HUES6 (cell line): ENCODE results near the gene AADACL4.

Experiments used
- H3K27ac ChIP-seq: 2 replicates; pipeline ENCODE4 v1.7.0; 2013; ENCODE audit warnings: low read depth, mild to moderate bottlenecking, low read length, inconsistent platforms
- H3K27me3 ChIP-seq: 2 replicates; pipeline ENCODE4 v1.6.1; 2013; ENCODE audit warnings: low read length; ENCODE audit not compliant: control insufficient read depth, insufficient read depth
- H3K36me3 ChIP-seq: 2 replicates; pipeline ENCODE4 v1.6.1; 2013; ENCODE audit warnings: low read length; ENCODE audit not compliant: control insufficient read depth, insufficient read depth
- H3K4me1 ChIP-seq: 2 replicates; pipeline ENCODE4 v1.6.1; 2013; ENCODE audit warnings: low read length; ENCODE audit not compliant: control insufficient read depth, insufficient read depth
- H3K4me3 ChIP-seq: 2 replicates; pipeline ENCODE4 v1.5.1; 2013; ENCODE audit warnings: low read depth, low read length
- H3K9ac ChIP-seq: one replicate; pipeline ENCODE4 v1.6.1; 2013; ENCODE audit warnings: mild to moderate bottlenecking, low read length
- H3K9me3 ChIP-seq: 2 replicates; pipeline ENCODE4 v1.6.1; 2013; ENCODE audit warnings: low read depth, low read length; ENCODE audit not compliant: control insufficient read depth, insufficient read depth

Gene AADACL4

DNA sequence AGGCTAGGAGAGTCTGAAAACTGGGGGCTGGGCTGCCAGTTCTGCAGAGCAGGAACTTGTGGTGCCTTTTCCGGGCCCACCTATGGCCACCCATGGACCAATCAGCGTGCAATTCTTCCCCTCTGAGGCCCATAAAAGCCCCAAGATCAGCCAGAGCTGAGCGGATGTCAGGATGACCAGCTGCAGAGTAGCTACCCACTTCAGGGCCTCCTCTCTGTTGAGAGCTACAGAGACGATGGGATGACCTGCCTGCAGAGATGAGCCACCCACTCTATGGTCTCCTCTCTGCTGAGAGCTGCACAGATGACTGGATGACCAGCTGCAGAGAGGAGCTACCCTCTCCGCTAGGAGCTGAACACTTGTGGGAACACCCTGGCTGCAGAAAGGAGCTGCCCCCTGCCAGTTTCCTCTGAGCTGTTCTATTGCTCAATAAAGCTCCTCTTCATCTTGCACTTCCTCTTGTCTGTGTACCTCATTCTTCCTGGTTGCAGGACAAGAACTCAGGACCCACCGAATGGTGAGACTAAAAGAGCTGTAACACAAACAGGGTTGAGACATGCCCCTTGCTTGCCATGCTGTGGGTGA, 12.8 kb upstream of the AADACL4 start:
- no peak overlapping the region for H3K27ac ChIP-seq
- H3K36me3 ChIP-seq: no peaks in the 10 kb centered on the region
- peaks cover 16% of the 10 kb centered on the region for H3K4me1 ChIP-seq
- peaks cover 12% of the 10 kb centered on the region for H3K9me3 ChIP-seq
- H3K9ac ChIP-seq: no peak overlapping the region
- no peaks in the 10 kb centered on the region for H3K27me3 ChIP-seq
- no peak overlapping the region for H3K4me3 ChIP-seq

DNA sequence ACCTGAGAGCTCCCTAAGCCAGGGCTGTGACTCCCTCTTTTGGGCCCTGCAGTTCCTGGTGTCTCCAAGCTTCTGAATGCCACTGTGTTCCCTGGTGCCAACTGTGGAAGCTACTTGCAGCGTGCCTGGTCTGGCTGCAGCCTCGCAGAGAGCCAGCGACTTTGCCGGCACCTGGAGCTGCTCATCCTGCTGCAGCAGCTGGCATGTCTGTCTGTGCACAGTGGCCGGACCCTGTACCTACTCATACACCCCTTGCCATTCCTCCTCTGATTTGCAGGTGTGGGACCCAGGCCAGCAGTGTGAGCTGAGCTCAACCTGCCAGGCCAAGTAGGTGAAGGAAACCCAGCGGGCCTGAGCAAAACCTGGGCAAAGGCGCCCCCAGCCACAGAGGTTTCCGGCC, 12.3 kb upstream of the AADACL4 start:
- Histone ChIP-seq H3K27me3 (no peaks in the 10 kb centered on the region), H3K36me3 (no peaks in the 10 kb centered on the region), H3K9ac (no peak overlapping the region), H3K4me3 (no peak overlapping the region), H3K9me3 (peaks cover 12% of the 10 kb centered on the region), H3K27ac (no peak overlapping the region), H3K4me1 (peaks cover 22% of the 10 kb centered on the region)

DNA sequence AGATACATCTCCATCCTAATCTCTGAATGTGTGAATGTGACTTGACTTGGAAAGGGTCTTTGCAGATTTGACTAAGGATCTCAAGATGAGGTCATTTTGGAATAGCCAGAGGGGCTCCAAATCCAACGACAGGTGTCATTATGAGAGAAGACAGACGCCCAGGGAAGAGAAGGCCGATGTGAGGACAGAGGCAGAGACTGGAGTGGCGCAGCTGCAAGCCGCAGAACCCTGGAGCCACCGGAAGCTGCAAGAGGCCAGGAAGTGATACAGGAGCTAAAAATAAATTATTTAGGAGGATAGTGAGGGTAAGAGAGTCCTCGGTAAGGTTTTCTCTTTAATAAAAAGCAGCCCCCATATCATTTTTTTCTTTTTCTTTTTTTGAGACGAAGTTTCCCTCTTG, 9.7 kb upstream of the AADACL4 start:
- H3K27ac ChIP-seq: no peak overlapping the region
- no peak overlapping the region for H3K9ac ChIP-seq
- peaks cover 27% of the 10 kb centered on the region for H3K9me3 ChIP-seq
- no peak overlapping the region for H3K4me3 ChIP-seq
- H3K4me1 ChIP-seq: peaks cover 23% of the 10 kb centered on the region
- no peaks in the 10 kb centered on the region for H3K27me3 ChIP-seq
- H3K36me3 ChIP-seq: no peaks in the 10 kb centered on the region

DNA sequence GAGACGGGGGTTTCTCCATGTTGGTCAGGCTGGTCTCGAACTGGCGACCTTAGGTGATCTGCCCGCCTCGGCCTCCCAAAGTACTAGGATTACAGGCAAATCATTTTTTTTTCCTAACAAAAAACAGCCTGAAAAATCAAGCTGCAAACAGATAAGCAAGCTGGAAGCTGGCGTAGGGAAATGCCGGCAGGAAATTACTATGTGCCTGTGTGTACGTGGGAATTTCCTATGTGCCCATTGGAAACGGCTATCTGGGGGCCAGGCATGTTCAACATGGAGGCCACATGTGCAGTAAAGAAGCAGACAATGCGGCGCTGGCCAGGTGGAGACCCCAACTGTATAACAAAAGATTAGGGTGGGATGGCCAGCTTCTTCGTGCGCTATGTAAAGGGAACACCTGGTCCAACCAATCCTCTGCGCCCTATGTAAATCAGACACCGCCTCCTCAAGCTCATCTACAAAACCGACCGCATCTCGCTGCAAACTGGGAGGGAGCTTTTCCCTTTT, 9.1 kb upstream of the AADACL4 start:
- Histone ChIP-seq H3K27me3 (no peaks in the 10 kb centered on the region), H3K4me3 (no peak overlapping the region), H3K27ac (no peak overlapping the region), H3K9ac (no peak overlapping the region), H3K4me1 (peaks cover 20% of the 10 kb centered on the region), H3K36me3 (no peaks in the 10 kb centered on the region), H3K9me3 (peaks cover 33% of the 10 kb centered on the region)

DNA sequence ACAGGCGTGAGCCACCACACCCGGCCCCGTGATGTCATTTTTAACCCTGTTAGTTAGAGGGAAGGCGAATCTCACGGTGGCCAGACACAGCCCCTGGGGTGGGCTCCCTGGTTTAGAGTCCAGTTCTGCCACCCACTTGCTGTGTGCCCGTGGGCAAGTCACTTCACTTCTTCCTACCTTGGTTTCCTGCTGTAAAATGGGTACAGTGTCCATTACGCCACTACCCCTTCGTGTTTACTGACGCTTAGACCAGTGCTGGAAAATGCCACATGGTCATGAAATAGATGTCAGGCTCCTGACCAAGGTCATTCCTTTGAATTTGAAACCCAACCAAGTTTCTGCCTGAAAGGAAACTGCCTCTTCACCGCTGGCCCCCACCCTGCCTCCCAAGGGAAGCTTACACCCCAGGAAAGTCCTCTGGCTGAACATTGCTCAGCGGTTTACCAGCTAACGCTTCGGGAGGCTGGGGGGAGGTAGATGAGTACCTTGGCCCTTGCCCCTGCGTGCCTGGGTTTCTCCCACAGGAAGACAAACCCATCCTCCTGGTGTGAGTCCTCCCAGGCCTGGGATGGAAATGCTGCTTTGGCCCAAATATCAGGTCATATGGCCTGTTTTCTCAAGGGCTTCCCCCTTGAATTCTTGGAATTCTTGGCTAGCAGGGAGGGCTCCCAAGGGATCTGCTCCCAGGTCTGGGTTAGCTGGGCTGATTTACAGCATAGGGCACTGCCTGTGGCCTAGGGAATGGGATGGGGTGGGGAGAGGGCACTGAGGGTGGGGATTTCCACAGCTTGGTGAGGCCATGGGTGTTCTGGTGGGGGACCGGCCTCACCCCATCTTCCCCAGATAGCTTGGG, 7.6 kb upstream of the AADACL4 start:
- H3K36me3 ChIP-seq: no peaks in the 10 kb centered on the region
- H3K4me1 ChIP-seq: peaks cover 10% of the 10 kb centered on the region
- H3K9me3 ChIP-seq: peaks cover 46% of the 10 kb centered on the region
- no peak overlapping the region for H3K4me3 ChIP-seq
- no peaks in the 10 kb centered on the region for H3K27me3 ChIP-seq
- no peak overlapping the region for H3K27ac ChIP-seq
- H3K9ac ChIP-seq: no peak overlapping the region

DNA sequence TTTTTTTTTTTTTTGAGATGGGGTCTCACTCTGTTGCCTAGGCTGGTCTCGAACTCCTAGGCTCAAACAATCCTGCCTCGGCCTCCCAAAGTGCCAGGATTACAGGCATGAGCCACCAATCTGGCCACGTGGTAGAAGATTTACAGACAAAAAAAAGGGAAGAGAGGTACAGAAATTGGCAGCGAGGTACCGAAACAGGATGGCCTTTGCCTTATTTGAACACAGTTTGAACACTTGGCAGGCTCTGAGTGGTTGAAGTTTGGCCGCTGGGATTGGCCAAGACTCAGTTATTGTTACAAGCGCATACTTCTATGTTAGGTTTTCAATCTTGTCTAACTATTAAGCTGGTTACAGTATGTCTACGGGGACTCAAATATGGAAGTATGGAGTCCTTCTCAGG, 6.2 kb upstream of the AADACL4 start:
- peaks cover 10% of the 10 kb centered on the region for H3K4me1 ChIP-seq
- H3K36me3 ChIP-seq: no peaks in the 10 kb centered on the region
- no peaks in the 10 kb centered on the region for H3K27me3 ChIP-seq
- peaks cover 51% of the 10 kb centered on the region for H3K9me3 ChIP-seq
- no peak overlapping the region for H3K27ac ChIP-seq
- no peak overlapping the region for H3K4me3 ChIP-seq
- no peak overlapping the region for H3K9ac ChIP-seq

DNA sequence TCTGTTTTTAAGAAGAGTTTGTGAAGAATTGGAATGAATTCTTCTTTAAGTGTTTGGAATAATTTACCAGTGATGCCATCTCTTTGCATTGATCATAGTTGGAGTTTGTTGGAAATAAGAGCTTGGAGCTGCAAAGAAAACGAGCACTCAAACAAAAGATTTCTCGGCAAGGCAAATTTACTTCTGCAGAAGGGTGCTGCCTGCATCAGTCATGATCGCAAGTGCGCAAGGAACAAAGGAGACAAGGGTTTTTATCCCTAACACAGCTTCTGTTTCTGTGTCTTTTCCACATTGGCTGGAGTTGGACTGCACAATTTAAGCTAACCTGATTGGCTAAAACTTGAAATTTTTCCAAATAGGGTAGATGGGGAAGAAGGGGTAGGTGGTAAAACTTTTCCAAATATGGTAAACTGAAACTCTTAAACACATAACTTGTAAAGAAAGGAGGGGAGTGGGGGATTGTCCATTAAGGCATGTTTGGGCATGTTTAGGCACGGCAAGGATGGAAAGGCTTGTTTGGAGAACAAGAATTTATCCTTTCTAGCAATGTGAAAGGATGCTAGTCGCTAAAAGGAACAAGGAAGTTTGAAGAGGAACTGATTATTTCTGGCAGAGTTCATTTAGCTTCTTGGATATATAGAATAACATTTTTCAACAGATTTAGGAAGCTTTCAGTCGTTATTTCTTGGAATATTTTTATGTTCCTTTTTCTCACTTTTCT, 3.5 kb upstream of the AADACL4 start:
- Histone ChIP-seq H3K9ac (no peak overlapping the region), H3K4me3 (no peak overlapping the region), H3K9me3 (peaks cover 49% of the 10 kb centered on the region), H3K36me3 (no peaks in the 10 kb centered on the region), H3K27ac (no peak overlapping the region), H3K27me3 (no peaks in the 10 kb centered on the region), H3K4me1 (peaks cover 10% of the 10 kb centered on the region)

DNA sequence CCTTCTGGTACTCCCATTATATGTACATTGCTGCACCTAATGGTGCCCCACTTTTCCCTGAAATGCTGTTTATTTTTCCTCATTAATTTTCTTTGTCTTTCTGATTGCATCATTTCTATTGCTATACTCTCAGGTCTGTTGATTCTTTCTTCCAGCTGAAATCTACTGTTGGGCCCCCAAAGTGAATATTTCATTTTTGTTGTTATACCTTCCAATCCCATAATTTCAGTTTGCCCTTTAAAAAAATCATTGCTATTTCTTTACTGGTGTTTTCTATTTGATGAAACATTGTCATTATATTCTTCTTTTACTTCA, 3.0 kb upstream of the AADACL4 start:
- Histone ChIP-seq H3K4me3 (no peak overlapping the region), H3K27ac (no peak overlapping the region), H3K9me3 (peaks cover 48% of the 10 kb centered on the region), H3K27me3 (no peaks in the 10 kb centered on the region), H3K4me1 (peaks cover 10% of the 10 kb centered on the region), H3K36me3 (no peaks in the 10 kb centered on the region), H3K9ac (no peak overlapping the region)

DNA sequence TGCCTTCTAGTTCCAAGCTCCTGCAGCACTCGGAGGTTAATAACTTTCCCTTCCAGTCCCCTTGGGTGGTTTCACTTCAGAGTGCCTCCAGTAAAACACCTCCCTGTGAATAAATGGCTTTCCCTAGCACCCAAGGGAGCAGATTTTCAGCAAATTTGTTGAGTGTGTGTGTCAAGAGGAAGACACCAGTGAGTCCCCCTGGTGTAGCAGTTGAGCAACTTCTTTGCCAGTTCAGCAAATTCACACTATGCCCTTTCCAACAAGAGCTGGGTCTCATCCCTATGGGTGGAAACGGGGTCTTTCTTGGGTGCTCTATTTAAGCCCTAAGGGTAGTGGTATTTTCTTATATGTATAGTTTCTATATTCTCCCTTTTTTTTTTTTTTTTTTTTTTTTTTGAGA, 806 bp upstream of the AADACL4 start:
- H3K27ac ChIP-seq: no peak overlapping the region
- no peaks in the 10 kb centered on the region for H3K36me3 ChIP-seq
- H3K4me3 ChIP-seq: no peak overlapping the region
- H3K4me1 ChIP-seq: no peaks in the 10 kb centered on the region
- no peaks in the 10 kb centered on the region for H3K27me3 ChIP-seq
- H3K9ac ChIP-seq: no peak overlapping the region
- peaks cover 42% of the 10 kb centered on the region for H3K9me3 ChIP-seq

DNA sequence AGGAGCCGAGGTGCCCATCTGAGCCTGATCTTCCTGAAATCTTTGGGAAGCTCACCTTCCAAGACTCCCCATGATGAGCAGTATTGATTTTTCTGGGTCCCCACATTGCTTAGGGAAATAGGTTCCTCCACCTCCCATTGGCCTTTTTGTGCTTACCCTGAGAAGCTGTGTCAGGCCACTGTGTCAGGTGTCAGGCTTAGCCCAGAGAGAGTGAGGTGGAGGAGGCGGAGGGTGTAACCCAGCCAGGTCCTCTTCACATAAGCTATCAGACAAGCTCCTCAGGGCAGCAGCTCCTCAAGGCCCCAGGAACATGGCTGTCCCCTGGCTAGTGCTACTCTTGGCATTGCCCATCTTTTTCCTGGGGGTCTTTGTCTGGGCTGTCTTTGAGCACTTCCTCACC, 352 bp downstream of the AADACL4 start:
- Histone ChIP-seq H3K27me3 (no peaks in the 10 kb centered on the region; the same call in 1 of the 2 replicates), H3K27ac (no peak overlapping the region), H3K36me3 (no peaks in the 10 kb centered on the region), H3K9me3 (peaks cover 32% of the 10 kb centered on the region), H3K4me3 (no peak overlapping the region), H3K4me1 (no peaks in the 10 kb centered on the region), H3K9ac (no peak overlapping the region)

DNA sequence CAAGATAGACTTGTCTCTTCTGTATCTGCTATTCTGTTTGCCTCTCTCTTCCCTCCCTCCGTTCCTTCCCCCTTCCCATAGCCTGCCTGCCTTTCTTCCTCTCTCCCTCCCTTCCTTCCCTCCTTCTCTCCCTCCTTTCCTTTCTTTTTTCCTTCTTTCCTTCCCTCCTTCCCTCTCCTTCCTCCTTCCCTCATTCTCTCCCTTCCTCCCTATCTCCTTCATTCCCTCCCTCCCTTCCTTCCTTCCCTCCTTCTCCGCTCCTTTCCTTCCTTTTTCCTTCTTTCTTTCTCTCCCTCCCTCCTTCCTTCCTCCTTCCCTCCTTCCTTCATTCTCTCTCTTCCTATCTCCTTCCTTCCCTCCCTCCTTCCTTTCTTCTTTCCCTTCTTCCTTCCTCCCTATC, 944 bp downstream of the AADACL4 start:
- H3K4me1 ChIP-seq: no peaks in the 10 kb centered on the region
- peaks cover 26% of the 10 kb centered on the region for H3K9me3 ChIP-seq
- H3K4me3 ChIP-seq: no peak overlapping the region
- no peaks in the 10 kb centered on the region; the same call in 1 of the 2 replicates for H3K27me3 ChIP-seq
- H3K27ac ChIP-seq: no peak overlapping the region
- H3K9ac ChIP-seq: no peak overlapping the region
- H3K36me3 ChIP-seq: no peaks in the 10 kb centered on the region
